ENCODE results near the gene DYNAP.

DNA sequence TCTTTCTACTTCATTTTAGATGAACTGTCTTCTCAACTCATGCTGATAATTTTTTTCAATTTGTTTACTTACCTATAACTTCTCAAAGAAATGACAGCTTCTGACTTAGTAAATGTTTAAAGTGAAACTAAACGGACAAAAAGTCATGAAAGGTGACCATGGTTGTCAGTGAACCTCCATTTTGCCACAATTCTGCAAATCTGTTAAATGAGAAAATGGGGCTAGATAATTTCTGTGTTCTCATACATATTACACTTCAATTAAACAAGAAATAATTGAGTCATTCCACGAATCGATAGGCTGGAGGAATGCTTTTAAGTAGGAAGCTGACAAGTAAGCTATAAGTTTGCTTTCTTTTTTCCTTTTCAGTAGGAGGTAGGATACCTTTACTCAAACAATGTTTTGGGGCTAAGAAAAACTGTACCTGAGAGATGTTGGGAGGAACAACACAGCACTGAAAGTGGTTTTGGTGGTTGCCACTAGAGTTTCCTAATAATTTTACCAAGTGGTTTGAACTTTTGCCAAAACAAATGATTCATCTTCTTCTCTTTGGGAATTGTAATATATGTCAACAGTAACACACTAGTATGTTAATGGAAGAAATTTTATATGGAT, 17.1 kb downstream of the DYNAP start:
- TF ChIP-seq, protein P1, sequence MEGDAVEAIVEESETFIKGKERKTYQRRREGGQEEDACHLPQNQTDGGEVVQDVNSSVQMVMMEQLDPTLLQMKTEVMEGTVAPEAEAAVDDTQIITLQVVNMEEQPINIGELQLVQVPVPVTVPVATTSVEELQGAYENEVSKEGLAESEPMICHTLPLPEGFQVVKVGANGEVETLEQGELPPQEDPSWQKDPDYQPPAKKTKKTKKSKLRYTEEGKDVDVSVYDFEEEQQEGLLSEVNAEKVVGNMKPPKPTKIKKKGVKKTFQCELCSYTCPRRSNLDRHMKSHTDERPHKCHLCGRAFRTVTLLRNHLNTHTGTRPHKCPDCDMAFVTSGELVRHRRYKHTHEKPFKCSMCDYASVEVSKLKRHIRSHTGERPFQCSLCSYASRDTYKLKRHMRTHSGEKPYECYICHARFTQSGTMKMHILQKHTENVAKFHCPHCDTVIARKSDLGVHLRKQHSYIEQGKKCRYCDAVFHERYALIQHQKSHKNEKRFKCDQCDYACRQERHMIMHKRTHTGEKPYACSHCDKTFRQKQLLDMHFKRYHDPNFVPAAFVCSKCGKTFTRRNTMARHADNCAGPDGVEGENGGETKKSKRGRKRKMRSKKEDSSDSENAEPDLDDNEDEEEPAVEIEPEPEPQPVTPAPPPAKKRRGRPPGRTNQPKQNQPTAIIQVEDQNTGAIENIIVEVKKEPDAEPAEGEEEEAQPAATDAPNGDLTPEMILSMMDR (IDR thresholded peaks at IDR 0.05): no peak
- TF ChIP-seq POLR2AphosphoS5 (IDR thresholded peaks at IDR 0.05): no peak
- no peak for TF ChIP-seq EP300 (IDR thresholded peaks at IDR 0.05)
